Endodermal cell (in vitro differentiated cells): ENCODE measurements around the gene ARHGEF26. TPM values are rescaled to one million over a fixed set of nuclear protein-coding genes. Genes with fewer than 3 reads are reported as not detected.

Experiments used
- DNase-seq: peaks from one replicate; pipeline ENCODE4 v3.0.0-alpha.2; 2017
- H3K27ac ChIP-seq: 2 replicates; pipeline ENCODE4 v1.5.1; 2013; ENCODE audit warnings: mild to moderate bottlenecking, low read depth, low read length, moderate library complexity
- H3K27me3 ChIP-seq: 2 replicates; pipeline ENCODE4 v1.6.1; 2013; ENCODE audit warnings: mild to moderate bottlenecking, low read length, moderate library complexity; ENCODE audit not compliant: insufficient read depth, control insufficient read depth, poor library complexity, severe bottlenecking
- H3K36me3 ChIP-seq: 2 replicates; pipeline ENCODE4 v1.7.0; 2013; ENCODE audit warnings: mild to moderate bottlenecking, low read length, moderate library complexity; ENCODE audit not compliant: control insufficient read depth, insufficient read depth
- H3K4me1 ChIP-seq: one replicate; pipeline ENCODE4 v1.7.0; 2013; ENCODE audit warnings: low read length; ENCODE audit not compliant: control insufficient read depth, insufficient read depth
- H3K4me3 ChIP-seq: 2 replicates; pipeline ENCODE4 v1.5.1; 2013; ENCODE audit warnings: mild to moderate bottlenecking, low read length, moderate library complexity
- H3K9ac ChIP-seq: 2 replicates; pipeline ENCODE4 v1.6.1; 2013; ENCODE audit warnings: mild to moderate bottlenecking, low read length, moderate library complexity; ENCODE audit not compliant: poor library complexity, severe bottlenecking; ENCODE audit errors: extremely low read depth
- H3K9me3 ChIP-seq: 2 replicates; pipeline ENCODE4 v1.6.1; 2013; ENCODE audit warnings: mild to moderate bottlenecking, low read length, moderate library complexity; ENCODE audit not compliant: control insufficient read depth
- H3K27ac Mint-ChIP-seq: 2 replicates; pipeline ENCODE4 v1.8.0; 2020; ENCODE audit warnings: mixed read lengths
- H3K27me3 Mint-ChIP-seq: 2 replicates; pipeline ENCODE4 v1.8.0; 2021; ENCODE audit warnings: mild to moderate bottlenecking, mixed read lengths; ENCODE audit not compliant: insufficient read depth
- H3K36me3 Mint-ChIP-seq: 2 replicates; pipeline ENCODE4 v1.8.0; 2020; ENCODE audit warnings: low read depth, mixed read lengths
- H3K4me1 Mint-ChIP-seq: 2 replicates; pipeline ENCODE4 v1.8.0; 2020; ENCODE audit warnings: mixed read lengths
- H3K4me3 Mint-ChIP-seq: 2 replicates; pipeline ENCODE4 v1.8.0; 2020; ENCODE audit warnings: mild to moderate bottlenecking, moderate library complexity, mixed read lengths
- H3K9me3 Mint-ChIP-seq: 2 replicates; pipeline ENCODE4 v1.8.0; 2020; ENCODE audit warnings: mild to moderate bottlenecking, mixed read lengths
- CTCF ChIP-seq: fragments of 200-600 bp; sonication (generic); conservative IDR thresholded peaks from 2 replicates; pipeline ENCODE4 v1.5.0; 2021; ENCODE audit warnings: antibody characterized with exemption, mild to moderate bottlenecking
- WGBS, 2 experiments: methylation state at CpG; one replicate each; pipeline versions ENCODE4 v1.1.5 to v1.1.7; 2013; ENCODE audit warnings: missing lambda C conversion rate in 2 of 2, mixed read lengths in 1 of 2; ENCODE audit not compliant: insufficient coverage in 1 of 2, insufficient read length in 1 of 2; 5-methylcytosine and 5-hydroxymethylcytosine counted together
- total RNA-seq, 2 donors: library from RNA; stranded (reverse); fragmentation: NEBNext Ultra II Directional in 1 of 2; extraction: Animal tissue kit (Norgen Biotek cat#: 25700) in 1 of 2; gene quantifications; 2 replicates in 1 of 2; 3 replicates in 1 of 2; pipeline ENCODE4 v1.2.1, GENCODE V29; 2021

The ARHGEF26 gene
- total RNA-seq, 2 donors from 2014 or later: 10.1 to 12.4 TPM

GRCh38 chr3:154220462-154220861 lies 99.3 kb downstream of the ARHGEF26 start:
- H3K9ac ChIP-seq: no peak overlapping the region
- no peak for TF ChIP-seq CTCF
- Mint-ChIP-seq H3K27ac (no peak overlapping the region), H3K9me3 (no peaks in the 10 kb centered on the region), H3K27me3 (no peaks in the 10 kb centered on the region), H3K4me1 (no peaks in the 10 kb centered on the region), H3K36me3 (peaks cover 17% of the 10 kb centered on the region), H3K4me3 (no peak overlapping the region)
- H3K27me3 ChIP-seq: no peaks in the 10 kb centered on the region
- H3K27ac ChIP-seq: no peak overlapping the region
- H3K9me3 ChIP-seq: no peaks in the 10 kb centered on the region
- WGBS, 2 experiments: 90 to 100% methylated on average over 1 to 2 of the region's 2 CpGs
- H3K36me3 ChIP-seq: peaks cover 6% of the 10 kb centered on the region
- no peaks in the 10 kb centered on the region for H3K4me1 ChIP-seq
- DNase-seq: no peak
- H3K4me3 ChIP-seq: no peak overlapping the region

- H3K4me1 Mint-ChIP-seq: peaks cover 2% of the 10 kb centered on the region
- H3K9ac ChIP-seq: no peak overlapping the region
- H3K36me3 Mint-ChIP-seq: peaks cover 9% of the 10 kb centered on the region
- DNase-seq: no peak
- H3K27me3 ChIP-seq: no peaks in the 10 kb centered on the region
- no peaks in the 10 kb centered on the region for H3K27me3 Mint-ChIP-seq
- H3K9me3 Mint-ChIP-seq: no peaks in the 10 kb centered on the region
- TF ChIP-seq CTCF: no peak
- H3K36me3 ChIP-seq: peaks cover 6% of the 10 kb centered on the region
- no peak overlapping the region for H3K4me3 ChIP-seq
- H3K27ac ChIP-seq: no peak overlapping the region
- H3K4me3 Mint-ChIP-seq: no peak overlapping the region
- no peak overlapping the region for H3K27ac Mint-ChIP-seq
- no peaks in the 10 kb centered on the region for H3K4me1 ChIP-seq
- H3K9me3 ChIP-seq: no peaks in the 10 kb centered on the region
These were observed 102.3 kb downstream of the ARHGEF26 start for GRCh38 chr3:154223519-154223918.

DNA sequence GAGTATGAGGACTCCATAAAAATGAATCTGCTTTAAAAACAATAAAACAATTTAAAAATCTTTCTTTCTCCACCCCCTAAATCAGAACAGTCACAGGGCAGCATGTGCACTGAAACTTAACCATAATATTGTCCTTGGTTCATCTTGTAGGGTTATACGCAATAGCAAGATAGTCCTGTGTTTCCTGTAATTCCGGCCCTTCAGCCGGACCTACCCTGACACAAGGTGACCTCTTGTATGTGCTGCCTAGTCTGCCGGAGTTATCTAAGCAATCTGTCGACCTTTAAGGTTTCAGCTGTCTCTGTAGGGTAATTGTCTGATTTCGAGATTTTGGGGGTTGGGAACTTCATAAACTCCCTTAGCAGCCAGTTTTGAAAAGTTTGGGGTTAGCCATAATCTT lies 103.2 kb downstream of the ARHGEF26 start:
- no peaks in the 10 kb centered on the region for H3K4me1 ChIP-seq
- WGBS, 2 experiments: 92 to 100% methylated on average over 3 to 6 of the region's 6 CpGs
- H3K9ac ChIP-seq: no peak overlapping the region
- H3K36me3 ChIP-seq: no peaks in the 10 kb centered on the region
- Mint-ChIP-seq H3K9me3 (no peaks in the 10 kb centered on the region), H3K4me1 (peaks cover 5% of the 10 kb centered on the region), H3K36me3 (peaks cover 3% of the 10 kb centered on the region), H3K27me3 (no peaks in the 10 kb centered on the region), H3K27ac (no peak overlapping the region), H3K4me3 (no peak overlapping the region)
- no peaks in the 10 kb centered on the region for H3K9me3 ChIP-seq
- no peaks in the 10 kb centered on the region for H3K27me3 ChIP-seq
- no peak overlapping the region for H3K27ac ChIP-seq
- no peak for DNase-seq
- TF ChIP-seq CTCF: no peak
- no peak overlapping the region for H3K4me3 ChIP-seq
